ACHN (cell line): ENCODE data around the gene MVK.

Experiments
- DNase-seq: peaks from one replicate; pipeline ENCODE4 v3.0.0-alpha.2; 2015
- in situ Hi-C: cut with HindIII; loops from 2 replicates; pipeline ENCODE4 v1.10.0; 2017; ENCODE audit warnings: low sequenced_read_pairs, low pct_ligation_motif_present, low pct_unique_long_range_greater_than_20kb

Gene MVK

GRCh38 chr12:109542014-109542413 lies 31.6 kb upstream of the MVK start:
- no peak for DNase-seq
- in situ Hi-C loops = no loop called here

- in situ Hi-C loops = no loop called here
- no peak for DNase-seq
These were observed 30.7 kb upstream of the MVK start for GRCh38 chr12:109542876-109543275.

GRCh38 chr12:109544955-109545531 lies 28.6 kb upstream of the MVK start:
- DNase-seq = peak; percentile 31

GRCh38 chr12:109545826-109546225 lies 27.8 kb upstream of the MVK start:
- in situ Hi-C loops = no loop called here

More at GRCh38 chr12:109544955-109545531, 28.6 kb upstream of the MVK start:
- in situ Hi-C loops = no loop called here

GRCh38 chr12:109547286-109547685 lies 26.3 kb upstream of the MVK start:
- in situ Hi-C loops = no loop called here
- no peak for DNase-seq

More at GRCh38 chr12:109545826-109546225, 27.8 kb upstream of the MVK start:
- no peak for DNase-seq

- in situ Hi-C loops = no loop called here
- no peak for DNase-seq
These were observed 25.3 kb upstream of the MVK start for GRCh38 chr12:109548258-109548657.

- in situ Hi-C loops = no loop called here
- DNase-seq = no peak
These were observed 23.9 kb upstream of the MVK start for GRCh38 chr12:109549613-109550270.

- in situ Hi-C loops = no loop called here
- DNase-seq = no peak
These were observed 23.3 kb upstream of the MVK start for GRCh38 chr12:109550281-109550680.

- in situ Hi-C loops = no loop called here
- DNase-seq = no peak
These were observed 22.5 kb upstream of the MVK start for GRCh38 chr12:109551108-109551507.

GRCh38 chr12:109552971-109553370 lies 20.6 kb upstream of the MVK start:
- no peak for DNase-seq
- in situ Hi-C loops = no loop called here

GRCh38 chr12:109553483-109553882 lies 20.1 kb upstream of the MVK start:
- in situ Hi-C loops = no loop called here
- peak; percentile 29 for DNase-seq

- in situ Hi-C loops = no loop called here
- DNase-seq = no peak
These were observed 19.6 kb upstream of the MVK start for GRCh38 chr12:109553906-109554500.

GRCh38 chr12:109554761-109555160 lies 18.8 kb upstream of the MVK start:
- in situ Hi-C loops = no loop called here
- no peak for DNase-seq

- DNase-seq = no peak
- in situ Hi-C loops = no loop called here
These were observed 17.9 kb upstream of the MVK start for GRCh38 chr12:109555431-109556315.

GRCh38 chr12:109557200-109557599 lies 16.4 kb upstream of the MVK start:
- no peak for DNase-seq
- in situ Hi-C loops = no loop called here

GRCh38 chr12:109557805-109558204 lies 15.8 kb upstream of the MVK start:
- in situ Hi-C loops = no loop called here
- DNase-seq = no peak

- in situ Hi-C loops = no loop called here
- DNase-seq = no peak
These were observed 15.0 kb upstream of the MVK start for GRCh38 chr12:109558374-109559199.

- DNase-seq = no peak
- in situ Hi-C loops = no loop called here
These were observed 14.4 kb upstream of the MVK start for GRCh38 chr12:109559200-109559505.

- no peak for DNase-seq
- in situ Hi-C loops = no loop called here
These were observed 14.0 kb upstream of the MVK start for GRCh38 chr12:109559601-109560000.
